ENCODE data around the gene TPSB2.
A peak's percentile ranks its signal among the peaks of the same experiment; 100 is the strongest.
"Not testable (repeated sequence)": the region's sequence is repeated elsewhere in the genome, so short reads cannot be mapped to it uniquely, and the experiment has no call there.

The TPSB2 gene

GRCh38 chr16:1198671-1199346, 31.2 kb downstream of the TPSB2 start:
- not testable (repeated sequence) for DNase-seq

DNA sequence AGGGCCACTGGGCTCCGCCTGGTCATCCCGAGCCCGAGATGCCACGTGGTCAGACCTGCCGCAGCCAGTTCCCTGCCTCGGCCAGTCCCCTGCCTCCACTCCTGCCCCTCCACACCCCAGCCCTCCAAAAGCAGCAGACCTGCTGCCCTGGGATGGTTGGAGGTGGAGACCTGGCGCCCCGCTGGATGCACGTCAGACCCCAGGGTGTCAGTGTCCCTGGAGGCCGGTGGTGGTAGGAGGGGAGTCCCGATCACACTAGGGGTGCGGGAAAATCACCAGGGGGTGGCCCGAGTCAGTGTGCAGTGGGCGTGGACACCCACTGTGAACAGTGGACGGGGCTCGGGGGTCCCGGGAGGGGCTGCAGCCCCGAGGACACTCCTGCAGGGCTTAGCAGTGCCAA, 31.8 kb downstream of the TPSB2 start:
- no peak for DNase-seq

DNA sequence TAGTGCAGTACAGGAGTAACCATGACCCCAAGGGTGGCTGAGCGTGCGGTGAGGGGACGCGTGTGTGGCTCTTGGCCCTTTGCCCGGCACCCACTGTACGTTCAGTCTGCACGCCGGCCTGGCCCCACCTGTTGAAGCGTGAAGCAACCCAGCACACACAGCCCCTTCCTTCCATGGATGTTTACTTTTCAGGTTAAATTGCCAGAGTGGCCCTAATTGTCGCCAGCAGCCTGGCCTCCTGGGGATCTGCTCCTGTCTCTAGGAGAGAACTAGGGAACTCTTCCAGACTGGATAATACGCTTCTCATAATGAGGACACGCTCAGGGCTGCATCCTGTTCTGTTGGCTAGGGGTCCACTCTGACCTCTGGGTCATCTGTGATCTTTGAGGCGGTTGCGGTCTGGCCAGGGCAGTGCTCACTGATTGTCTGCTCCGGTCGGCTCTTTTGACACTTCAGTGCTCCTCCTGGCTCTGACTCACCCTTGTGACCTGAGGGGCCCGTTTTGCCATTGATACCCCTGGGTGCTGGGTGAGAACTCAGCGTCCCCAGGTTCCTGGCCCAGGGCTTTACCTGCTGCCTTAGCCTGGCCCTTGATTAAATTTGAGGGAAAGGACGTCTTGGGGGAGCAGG, 32.6 kb downstream of the TPSB2 start:
- DNase-seq: peak; percentile 69

GRCh38 chr16:1196494-1196893, 33.5 kb downstream of the TPSB2 start:
- no peak for DNase-seq

GRCh38 chr16:1195393-1195666, 34.7 kb downstream of the TPSB2 start:
- no peak for DNase-seq

GRCh38 chr16:1194665-1195392, 35.2 kb downstream of the TPSB2 start:
- DNase-seq: no peak

DNA sequence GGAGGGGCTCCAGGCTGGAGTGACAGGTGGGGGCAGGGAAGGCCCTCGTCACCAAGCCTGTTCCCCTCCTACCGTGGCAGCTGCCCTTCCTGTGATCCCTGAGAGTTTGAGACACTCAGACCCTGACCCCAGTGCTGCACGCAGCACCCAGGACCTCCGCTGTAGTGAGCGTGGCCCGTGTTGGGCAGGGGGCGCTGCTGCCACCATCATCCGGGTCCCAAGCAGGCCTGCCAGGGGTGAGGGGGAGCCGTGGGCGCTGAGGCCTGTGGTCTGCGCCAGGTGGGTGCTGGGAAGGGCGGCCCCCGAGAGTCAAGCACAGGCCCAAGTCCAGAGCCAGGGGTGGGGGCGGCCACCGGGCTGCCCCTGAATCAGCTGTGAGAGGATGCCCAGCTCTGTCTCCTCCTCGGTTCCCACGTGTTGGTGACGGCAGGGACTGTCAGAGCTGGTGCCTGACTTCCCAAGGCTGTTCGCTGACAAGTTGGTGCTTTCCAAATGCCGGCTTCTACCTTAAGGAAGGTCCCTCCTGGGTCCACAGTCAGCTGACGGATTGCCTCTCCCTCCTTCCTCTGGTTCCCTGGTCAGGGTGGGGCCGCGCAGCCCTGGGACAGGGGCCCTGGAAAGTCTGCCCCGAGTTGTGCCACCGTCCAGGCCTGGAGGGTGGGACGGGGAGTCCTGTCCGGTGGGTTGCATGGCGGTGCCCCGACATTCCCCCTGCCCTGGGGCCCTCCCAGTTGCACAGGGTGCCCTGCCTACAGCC, 36.0 kb downstream of the TPSB2 start:
- no peak for DNase-seq

GRCh38 chr16:1193143-1193824, 36.7 kb downstream of the TPSB2 start:
- DNase-seq: no peak

- DNase-seq: no peak
These were observed 37.5 kb downstream of the TPSB2 start for GRCh38 chr16:1192384-1193073.

GRCh38 chr16:1190789-1191188, 39.2 kb downstream of the TPSB2 start:
- not testable (repeated sequence) for DNase-seq

GRCh38 chr16:1189455-1189854, 40.5 kb downstream of the TPSB2 start:
- no peak for DNase-seq

GRCh38 chr16:1188432-1189189, 41.4 kb downstream of the TPSB2 start:
- no peak for DNase-seq

DNA sequence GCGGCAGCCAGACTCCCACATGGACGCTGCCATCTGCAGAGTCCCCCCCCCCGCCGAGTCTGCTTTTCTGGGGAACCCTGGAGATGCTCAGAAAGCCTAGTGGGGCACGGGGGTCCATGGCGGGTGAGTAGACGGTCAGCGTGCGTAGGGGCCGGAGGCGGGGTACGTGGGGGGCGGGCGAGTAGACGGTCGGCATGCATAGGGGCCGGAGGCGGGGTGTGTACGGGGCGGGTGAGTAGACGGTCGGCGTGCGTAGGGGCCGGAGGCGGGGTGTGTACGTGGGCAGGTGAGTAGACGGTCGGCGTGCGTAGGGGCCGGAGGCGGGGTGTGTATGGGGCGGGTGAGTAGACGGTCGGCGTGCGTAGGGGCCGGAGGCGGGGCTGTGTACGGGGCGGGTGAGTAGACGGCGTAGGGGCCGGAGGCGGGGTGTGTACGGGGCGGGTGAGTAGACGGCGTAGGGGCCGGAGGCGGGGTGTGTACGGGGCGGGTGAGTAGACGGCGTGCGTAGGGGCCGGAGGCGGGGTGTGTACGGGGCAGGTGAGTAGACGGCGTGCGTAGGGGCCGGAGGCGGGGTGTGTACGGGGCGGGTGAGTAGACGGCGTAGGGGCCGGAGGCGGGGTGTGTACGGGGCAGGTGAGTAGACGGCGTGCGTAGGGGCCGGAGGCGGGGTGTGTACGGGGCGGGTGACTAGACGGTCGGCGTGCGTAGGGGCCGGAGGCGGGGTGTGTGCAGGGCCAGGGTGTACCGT, 44.4 kb downstream of the TPSB2 start:
- not testable (repeated sequence) for DNase-seq

DNA sequence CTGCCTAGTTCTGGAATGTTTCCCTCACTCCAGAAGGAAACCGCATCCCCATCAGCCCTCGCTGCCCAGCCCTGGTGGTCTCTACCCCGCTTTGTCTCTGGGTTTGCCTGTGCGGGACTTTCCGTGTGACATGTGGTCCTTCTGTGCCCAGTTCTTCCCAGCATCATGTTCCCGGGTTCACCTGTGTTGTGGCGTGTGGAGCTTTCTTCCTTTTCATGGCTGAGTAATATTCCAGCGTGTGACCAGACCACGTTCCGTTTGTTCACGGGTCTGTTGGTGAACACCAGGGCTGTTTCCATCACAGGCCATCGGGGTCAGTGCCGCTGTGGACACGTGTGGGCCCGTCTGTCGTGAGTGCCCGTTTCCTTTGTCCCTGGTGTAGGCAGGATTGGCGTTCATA, 45.0 kb downstream of the TPSB2 start:
- no peak for DNase-seq

GRCh38 chr16:1184156-1184868, 45.7 kb downstream of the TPSB2 start:
- DNase-seq: no peak

DNA sequence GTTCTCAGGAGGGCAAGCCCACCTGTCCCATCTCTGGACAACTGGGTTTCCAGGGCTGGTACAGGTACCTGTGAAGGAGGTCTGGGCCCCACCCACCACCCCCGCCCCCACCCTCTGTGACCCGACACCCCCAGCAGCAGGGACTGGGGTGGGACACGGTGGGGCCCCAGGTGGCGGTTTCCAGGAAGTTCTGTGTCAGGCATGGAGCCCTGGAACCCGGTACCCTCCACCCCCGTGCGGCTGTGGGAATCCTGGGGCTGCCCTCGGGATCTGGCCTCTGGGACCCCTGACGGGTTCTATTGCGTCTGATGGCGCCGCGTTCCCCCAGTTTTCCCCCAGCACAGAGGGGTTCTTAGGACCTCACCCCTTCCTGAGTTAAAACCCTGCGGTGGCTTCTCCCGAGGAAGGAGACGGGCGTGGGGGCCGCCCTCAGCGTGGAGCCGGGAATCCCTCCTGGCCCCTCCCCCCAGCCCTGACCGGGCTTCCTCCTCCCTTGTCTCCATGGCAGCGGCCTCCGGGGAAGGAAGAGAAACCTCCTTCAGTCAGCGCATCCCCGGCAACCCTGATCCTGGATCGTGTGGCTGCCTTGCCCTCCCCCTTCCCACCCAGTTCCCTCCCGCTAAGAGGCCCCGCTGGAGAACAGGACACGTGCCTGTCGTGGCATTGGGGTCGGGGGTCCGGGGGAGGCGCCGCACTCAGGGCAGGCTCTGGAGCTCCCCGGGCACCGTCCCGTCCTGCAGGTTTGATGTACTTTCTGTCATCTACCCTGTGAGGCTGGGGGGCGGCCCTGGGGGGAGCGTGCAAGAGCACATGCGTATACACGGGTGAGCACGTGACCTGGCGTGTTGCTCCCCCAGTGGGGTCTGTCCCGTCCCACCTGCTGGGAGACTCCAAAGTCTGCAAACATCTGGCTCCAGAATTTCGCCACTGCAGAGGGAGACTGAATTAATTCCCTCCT, 46.8 kb downstream of the TPSB2 start:
- DNase-seq: peak; percentile 55

- peak; percentile 30 for DNase-seq
These were observed 47.7 kb downstream of the TPSB2 start for GRCh38 chr16:1182316-1182671.

GRCh38 chr16:1181404-1182315, 48.3 kb downstream of the TPSB2 start:
- peak; percentile 4 for DNase-seq
